HCT116 (cell line): ENCODE data around the gene KAZN.

ENCODE experiments used
- EZH2phosphoT487 ChIP-seq: fragments of 200-600 bp; IDR thresholded peaks from 2 replicates; pipeline ENCODE4 v1.6.1; 2018; ENCODE audit warnings: antibody characterized with exemption, borderline replicate concordance
- TF ChIP-seq, protein P1 (sequence below): IDR thresholded peaks from 2 replicates; pipeline ENCODE4 v1.6.1; 2012; ENCODE audit warnings: low read depth

DNA sequence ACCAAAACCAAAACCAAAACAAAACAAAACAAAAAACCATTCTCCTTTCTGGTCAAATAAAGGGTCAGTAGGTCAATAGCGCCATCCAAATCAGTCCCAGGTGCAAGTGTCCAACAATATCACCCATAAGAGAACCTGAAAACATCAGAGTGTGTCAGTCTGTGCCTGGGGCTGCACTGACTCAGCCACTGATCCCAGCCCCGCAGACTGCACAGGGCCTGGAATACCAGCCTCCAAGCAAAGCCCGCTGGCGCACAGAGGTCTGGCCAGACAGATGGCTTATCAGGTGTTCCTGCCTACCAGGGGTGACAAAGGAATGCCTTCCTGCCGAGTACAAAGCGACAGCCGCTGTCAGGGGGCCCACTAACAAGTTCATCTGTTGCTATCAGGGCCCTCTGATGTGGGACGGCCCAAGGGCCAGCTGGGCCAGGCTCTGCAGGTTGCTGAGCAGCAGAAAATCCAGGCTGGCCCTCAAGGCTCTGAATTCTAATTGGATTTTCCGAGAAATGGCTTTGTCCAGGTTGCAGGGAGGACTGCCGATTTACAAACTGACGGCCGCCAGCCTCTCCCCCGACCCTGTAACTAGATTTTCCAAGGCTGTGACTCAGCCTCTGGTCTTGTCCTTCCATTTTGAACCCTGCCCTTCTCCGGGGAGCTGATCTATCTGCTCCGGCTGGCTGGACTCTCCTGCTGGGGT is 541.3 kb downstream of the KAZN start:
- TF ChIP-seq EZH2phosphoT487 = no peak
- TF ChIP-seq, protein P1, sequence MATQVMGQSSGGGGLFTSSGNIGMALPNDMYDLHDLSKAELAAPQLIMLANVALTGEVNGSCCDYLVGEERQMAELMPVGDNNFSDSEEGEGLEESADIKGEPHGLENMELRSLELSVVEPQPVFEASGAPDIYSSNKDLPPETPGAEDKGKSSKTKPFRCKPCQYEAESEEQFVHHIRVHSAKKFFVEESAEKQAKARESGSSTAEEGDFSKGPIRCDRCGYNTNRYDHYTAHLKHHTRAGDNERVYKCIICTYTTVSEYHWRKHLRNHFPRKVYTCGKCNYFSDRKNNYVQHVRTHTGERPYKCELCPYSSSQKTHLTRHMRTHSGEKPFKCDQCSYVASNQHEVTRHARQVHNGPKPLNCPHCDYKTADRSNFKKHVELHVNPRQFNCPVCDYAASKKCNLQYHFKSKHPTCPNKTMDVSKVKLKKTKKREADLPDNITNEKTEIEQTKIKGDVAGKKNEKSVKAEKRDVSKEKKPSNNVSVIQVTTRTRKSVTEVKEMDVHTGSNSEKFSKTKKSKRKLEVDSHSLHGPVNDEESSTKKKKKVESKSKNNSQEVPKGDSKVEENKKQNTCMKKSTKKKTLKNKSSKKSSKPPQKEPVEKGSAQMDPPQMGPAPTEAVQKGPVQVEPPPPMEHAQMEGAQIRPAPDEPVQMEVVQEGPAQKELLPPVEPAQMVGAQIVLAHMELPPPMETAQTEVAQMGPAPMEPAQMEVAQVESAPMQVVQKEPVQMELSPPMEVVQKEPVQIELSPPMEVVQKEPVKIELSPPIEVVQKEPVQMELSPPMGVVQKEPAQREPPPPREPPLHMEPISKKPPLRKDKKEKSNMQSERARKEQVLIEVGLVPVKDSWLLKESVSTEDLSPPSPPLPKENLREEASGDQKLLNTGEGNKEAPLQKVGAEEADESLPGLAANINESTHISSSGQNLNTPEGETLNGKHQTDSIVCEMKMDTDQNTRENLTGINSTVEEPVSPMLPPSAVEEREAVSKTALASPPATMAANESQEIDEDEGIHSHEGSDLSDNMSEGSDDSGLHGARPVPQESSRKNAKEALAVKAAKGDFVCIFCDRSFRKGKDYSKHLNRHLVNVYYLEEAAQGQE = no peak
